ENCODE measurements around the gene PRKN. TPM values are rescaled to one million over a fixed set of nuclear protein-coding genes. Genes with fewer than 3 reads are reported as not detected.
"Not testable (repeated sequence)": the region's sequence is repeated elsewhere in the genome, so short reads cannot be mapped to it uniquely, and the experiment has no call there.

PRKN gene
- total RNA-seq, 1 experiment from 2014 or later, result 0.46 TPM

DNA sequence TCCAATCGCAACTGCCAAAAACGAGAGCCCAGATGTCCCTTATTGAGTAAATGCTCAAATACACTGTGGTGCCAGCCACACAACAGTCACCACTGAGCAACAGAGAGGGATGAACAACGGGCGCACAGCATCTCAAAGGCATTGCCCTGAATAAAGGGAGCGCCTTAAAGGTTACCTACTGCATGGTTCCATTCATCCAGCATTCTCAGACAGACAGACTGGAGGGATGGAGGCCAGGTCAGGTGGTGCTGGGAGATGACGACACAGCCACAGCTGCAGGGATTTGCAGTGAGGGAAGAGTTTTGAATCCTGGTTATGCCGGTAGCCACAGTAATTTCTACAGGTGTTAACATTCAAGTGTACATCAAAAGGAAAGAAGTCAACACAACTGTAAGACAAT, 838.2 kb downstream of the PRKN start:
- no peaks in the 10 kb centered on the region for H3K36me3 ChIP-seq (ENCODE audit: control insufficient read depth, insufficient read depth, low read length)
- no TSS peak for BruUV-seq (replicated peaks)
- ATAC-seq (no peak), DNase-seq (ENCODE audit: low read depth, low spot score) (no peak)
- H3K9me3 ChIP-seq (ENCODE audit: control insufficient read depth, insufficient read depth, low read depth, low read length), result no peaks in the 10 kb centered on the region
- CTCF ChIA-PET, result no interaction called here
- no peaks in the 10 kb centered on the region for H3K4me1 ChIP-seq (ENCODE audit: control insufficient read depth, insufficient read depth, low read length)
- in situ Hi-C loops (cut with HindIII; ENCODE audit: low pct_unique_long_range_greater_than_20kb, low sequenced_read_pairs), result no loop called here
- POLR2A ChIA-PET, result no interaction called here
- TF ChIP-seq POLR2AphosphoS5 (IDR thresholded peaks at IDR 0.05; ENCODE audit: low read depth, low read length) (no peak), SIN3A (IDR thresholded peaks at IDR 0.05; ENCODE audit: borderline replicate concordance, insufficient read depth, low read depth, low read length) (no peak), CTCF (IDR thresholded peaks at IDR 0.05) (no peak), TCF7L2 (IDR thresholded peaks at IDR 0.05; ENCODE audit: low read depth, low read length) (no peak)
- TF ChIP-seq, protein P1, sequence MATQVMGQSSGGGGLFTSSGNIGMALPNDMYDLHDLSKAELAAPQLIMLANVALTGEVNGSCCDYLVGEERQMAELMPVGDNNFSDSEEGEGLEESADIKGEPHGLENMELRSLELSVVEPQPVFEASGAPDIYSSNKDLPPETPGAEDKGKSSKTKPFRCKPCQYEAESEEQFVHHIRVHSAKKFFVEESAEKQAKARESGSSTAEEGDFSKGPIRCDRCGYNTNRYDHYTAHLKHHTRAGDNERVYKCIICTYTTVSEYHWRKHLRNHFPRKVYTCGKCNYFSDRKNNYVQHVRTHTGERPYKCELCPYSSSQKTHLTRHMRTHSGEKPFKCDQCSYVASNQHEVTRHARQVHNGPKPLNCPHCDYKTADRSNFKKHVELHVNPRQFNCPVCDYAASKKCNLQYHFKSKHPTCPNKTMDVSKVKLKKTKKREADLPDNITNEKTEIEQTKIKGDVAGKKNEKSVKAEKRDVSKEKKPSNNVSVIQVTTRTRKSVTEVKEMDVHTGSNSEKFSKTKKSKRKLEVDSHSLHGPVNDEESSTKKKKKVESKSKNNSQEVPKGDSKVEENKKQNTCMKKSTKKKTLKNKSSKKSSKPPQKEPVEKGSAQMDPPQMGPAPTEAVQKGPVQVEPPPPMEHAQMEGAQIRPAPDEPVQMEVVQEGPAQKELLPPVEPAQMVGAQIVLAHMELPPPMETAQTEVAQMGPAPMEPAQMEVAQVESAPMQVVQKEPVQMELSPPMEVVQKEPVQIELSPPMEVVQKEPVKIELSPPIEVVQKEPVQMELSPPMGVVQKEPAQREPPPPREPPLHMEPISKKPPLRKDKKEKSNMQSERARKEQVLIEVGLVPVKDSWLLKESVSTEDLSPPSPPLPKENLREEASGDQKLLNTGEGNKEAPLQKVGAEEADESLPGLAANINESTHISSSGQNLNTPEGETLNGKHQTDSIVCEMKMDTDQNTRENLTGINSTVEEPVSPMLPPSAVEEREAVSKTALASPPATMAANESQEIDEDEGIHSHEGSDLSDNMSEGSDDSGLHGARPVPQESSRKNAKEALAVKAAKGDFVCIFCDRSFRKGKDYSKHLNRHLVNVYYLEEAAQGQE (IDR thresholded peaks at IDR 0.05; ENCODE audit: insufficient read depth in 1 of 2, low read depth in 2 of 2, low read length in 1 of 2), result no peak
- intact Hi-C loops (cut with micrococcal nuclease; ENCODE audit: unreplicated experiment), result no loop called here
- H3K4me3 ChIP-seq (ENCODE audit: low read depth in 2 of 2, low read length in 2 of 2), result no peak overlapping the region
- H3K27ac ChIP-seq (ENCODE audit: low read length), result no peak overlapping the region
- H3K27me3 ChIP-seq (ENCODE audit: control insufficient read depth, insufficient read depth, low read length), result peaks cover 2% of the 10 kb centered on the region; the same call in 1 of the 2 replicates

- H3K27ac ChIP-seq (ENCODE audit: low read length); BruUV-seq (replicated peaks); DNase-seq (ENCODE audit: low read depth, low spot score); H3K9me3 ChIP-seq (ENCODE audit: control insufficient read depth, insufficient read depth, low read depth, low read length); H3K4me3 ChIP-seq (ENCODE audit: low read depth in 2 of 2, low read length in 2 of 2); H3K27me3 ChIP-seq (ENCODE audit: control insufficient read depth, insufficient read depth, low read length); intact Hi-C loops (cut with micrococcal nuclease; ENCODE audit: unreplicated experiment); in situ Hi-C loops (cut with HindIII; ENCODE audit: low pct_unique_long_range_greater_than_20kb, low sequenced_read_pairs); CTCF ChIA-PET; ATAC-seq; H3K36me3 ChIP-seq (ENCODE audit: control insufficient read depth, insufficient read depth, low read length); H3K4me1 ChIP-seq (ENCODE audit: control insufficient read depth, insufficient read depth, low read length): not testable (repeated sequence)
- POLR2A ChIA-PET, result interaction anchor here (0.5 to 0.7 kb wide), 2 partner anchors 52 to 752 kb away, joined by 3 to 4 read pairs; no protein-coding TSS in a partner anchor
These were observed 841.0 kb downstream of the PRKN start for GRCh38 chr6:161886545-161886944.

- in situ Hi-C loops (cut with HindIII; ENCODE audit: low pct_unique_long_range_greater_than_20kb, low sequenced_read_pairs) (no loop called here), intact Hi-C loops (cut with micrococcal nuclease; ENCODE audit: unreplicated experiment) (no loop called here)
- no peak for TF ChIP-seq TCF7L2 (IDR thresholded peaks at IDR 0.05; ENCODE audit: low read depth, low read length)
- TF ChIP-seq CTCF (IDR thresholded peaks at IDR 0.05), result no peak
- no TSS peak for BruUV-seq (replicated peaks)
- no peak overlapping the region for H3K27ac ChIP-seq (ENCODE audit: low read length)
- no peaks in the 10 kb centered on the region for H3K36me3 ChIP-seq (ENCODE audit: control insufficient read depth, insufficient read depth, low read length)
- ATAC-seq (no peak), DNase-seq (ENCODE audit: low read depth, low spot score) (no peak)
- H3K27me3 ChIP-seq (ENCODE audit: control insufficient read depth, insufficient read depth, low read length), result no peaks in the 10 kb centered on the region
- ChIA-PET CTCF (no interaction called here), POLR2A (no interaction called here)
- no peaks in the 10 kb centered on the region for H3K4me1 ChIP-seq (ENCODE audit: control insufficient read depth, insufficient read depth, low read length)
- no peaks in the 10 kb centered on the region for H3K9me3 ChIP-seq (ENCODE audit: control insufficient read depth, insufficient read depth, low read depth, low read length)
- H3K4me3 ChIP-seq (ENCODE audit: low read depth in 2 of 2, low read length in 2 of 2), result no peak overlapping the region
These were observed 842.8 kb downstream of the PRKN start for GRCh38 chr6:161884782-161885181.
